ENCODE results near the gene GRN.

GRCh38 chr17:44338702-44339101 lies 6.4 kb upstream of the GRN start:
- TF ChIP-seq, protein P1, sequence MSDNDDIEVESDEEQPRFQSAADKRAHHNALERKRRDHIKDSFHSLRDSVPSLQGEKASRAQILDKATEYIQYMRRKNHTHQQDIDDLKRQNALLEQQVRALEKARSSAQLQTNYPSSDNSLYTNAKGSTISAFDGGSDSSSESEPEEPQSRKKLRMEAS (IDR thresholded peaks at IDR 0.05), result no peak
- TF ChIP-seq JUN (IDR thresholded peaks at IDR 0.05), result no peak
- no peak for TF ChIP-seq EP300 (IDR thresholded peaks at IDR 0.05)
- no peak for TF ChIP-seq NR3C1 (IDR thresholded peaks at IDR 0.05)
- TF ChIP-seq, protein P2, sequence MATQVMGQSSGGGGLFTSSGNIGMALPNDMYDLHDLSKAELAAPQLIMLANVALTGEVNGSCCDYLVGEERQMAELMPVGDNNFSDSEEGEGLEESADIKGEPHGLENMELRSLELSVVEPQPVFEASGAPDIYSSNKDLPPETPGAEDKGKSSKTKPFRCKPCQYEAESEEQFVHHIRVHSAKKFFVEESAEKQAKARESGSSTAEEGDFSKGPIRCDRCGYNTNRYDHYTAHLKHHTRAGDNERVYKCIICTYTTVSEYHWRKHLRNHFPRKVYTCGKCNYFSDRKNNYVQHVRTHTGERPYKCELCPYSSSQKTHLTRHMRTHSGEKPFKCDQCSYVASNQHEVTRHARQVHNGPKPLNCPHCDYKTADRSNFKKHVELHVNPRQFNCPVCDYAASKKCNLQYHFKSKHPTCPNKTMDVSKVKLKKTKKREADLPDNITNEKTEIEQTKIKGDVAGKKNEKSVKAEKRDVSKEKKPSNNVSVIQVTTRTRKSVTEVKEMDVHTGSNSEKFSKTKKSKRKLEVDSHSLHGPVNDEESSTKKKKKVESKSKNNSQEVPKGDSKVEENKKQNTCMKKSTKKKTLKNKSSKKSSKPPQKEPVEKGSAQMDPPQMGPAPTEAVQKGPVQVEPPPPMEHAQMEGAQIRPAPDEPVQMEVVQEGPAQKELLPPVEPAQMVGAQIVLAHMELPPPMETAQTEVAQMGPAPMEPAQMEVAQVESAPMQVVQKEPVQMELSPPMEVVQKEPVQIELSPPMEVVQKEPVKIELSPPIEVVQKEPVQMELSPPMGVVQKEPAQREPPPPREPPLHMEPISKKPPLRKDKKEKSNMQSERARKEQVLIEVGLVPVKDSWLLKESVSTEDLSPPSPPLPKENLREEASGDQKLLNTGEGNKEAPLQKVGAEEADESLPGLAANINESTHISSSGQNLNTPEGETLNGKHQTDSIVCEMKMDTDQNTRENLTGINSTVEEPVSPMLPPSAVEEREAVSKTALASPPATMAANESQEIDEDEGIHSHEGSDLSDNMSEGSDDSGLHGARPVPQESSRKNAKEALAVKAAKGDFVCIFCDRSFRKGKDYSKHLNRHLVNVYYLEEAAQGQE (IDR thresholded peaks at IDR 0.05), result no peak
- TF ChIP-seq, protein P3, sequence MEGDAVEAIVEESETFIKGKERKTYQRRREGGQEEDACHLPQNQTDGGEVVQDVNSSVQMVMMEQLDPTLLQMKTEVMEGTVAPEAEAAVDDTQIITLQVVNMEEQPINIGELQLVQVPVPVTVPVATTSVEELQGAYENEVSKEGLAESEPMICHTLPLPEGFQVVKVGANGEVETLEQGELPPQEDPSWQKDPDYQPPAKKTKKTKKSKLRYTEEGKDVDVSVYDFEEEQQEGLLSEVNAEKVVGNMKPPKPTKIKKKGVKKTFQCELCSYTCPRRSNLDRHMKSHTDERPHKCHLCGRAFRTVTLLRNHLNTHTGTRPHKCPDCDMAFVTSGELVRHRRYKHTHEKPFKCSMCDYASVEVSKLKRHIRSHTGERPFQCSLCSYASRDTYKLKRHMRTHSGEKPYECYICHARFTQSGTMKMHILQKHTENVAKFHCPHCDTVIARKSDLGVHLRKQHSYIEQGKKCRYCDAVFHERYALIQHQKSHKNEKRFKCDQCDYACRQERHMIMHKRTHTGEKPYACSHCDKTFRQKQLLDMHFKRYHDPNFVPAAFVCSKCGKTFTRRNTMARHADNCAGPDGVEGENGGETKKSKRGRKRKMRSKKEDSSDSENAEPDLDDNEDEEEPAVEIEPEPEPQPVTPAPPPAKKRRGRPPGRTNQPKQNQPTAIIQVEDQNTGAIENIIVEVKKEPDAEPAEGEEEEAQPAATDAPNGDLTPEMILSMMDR (IDR thresholded peaks at IDR 0.05), result no peak
- TF ChIP-seq, protein P4, sequence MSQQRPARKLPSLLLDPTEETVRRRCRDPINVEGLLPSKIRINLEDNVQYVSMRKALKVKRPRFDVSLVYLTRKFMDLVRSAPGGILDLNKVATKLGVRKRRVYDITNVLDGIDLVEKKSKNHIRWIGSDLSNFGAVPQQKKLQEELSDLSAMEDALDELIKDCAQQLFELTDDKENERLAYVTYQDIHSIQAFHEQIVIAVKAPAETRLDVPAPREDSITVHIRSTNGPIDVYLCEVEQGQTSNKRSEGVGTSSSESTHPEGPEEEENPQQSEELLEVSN (IDR thresholded peaks at IDR 0.05; ENCODE audit: borderline replicate concordance, low read depth), result no peak
- TF ChIP-seq, protein P5, sequence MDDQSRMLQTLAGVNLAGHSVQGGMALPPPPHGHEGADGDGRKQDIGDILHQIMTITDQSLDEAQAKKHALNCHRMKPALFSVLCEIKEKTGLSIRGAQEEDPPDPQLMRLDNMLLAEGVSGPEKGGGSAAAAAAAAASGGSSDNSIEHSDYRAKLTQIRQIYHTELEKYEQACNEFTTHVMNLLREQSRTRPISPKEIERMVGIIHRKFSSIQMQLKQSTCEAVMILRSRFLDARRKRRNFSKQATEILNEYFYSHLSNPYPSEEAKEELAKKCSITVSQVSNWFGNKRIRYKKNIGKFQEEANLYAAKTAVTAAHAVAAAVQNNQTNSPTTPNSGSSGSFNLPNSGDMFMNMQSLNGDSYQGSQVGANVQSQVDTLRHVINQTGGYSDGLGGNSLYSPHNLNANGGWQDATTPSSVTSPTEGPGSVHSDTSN (IDR thresholded peaks at IDR 0.05), result no peak
- TF ChIP-seq RAD21 (conservative IDR thresholded peaks at IDR 0.05 in 1 of 2, IDR thresholded peaks at IDR 0.05 in 1 of 2), result no peak
- TF ChIP-seq SMC3 (IDR thresholded peaks at IDR 0.05), result no peak
- TF ChIP-seq EHF (CRISPR knock-in tag; IDR thresholded peaks at IDR 0.05), result no peak
- TF ChIP-seq KDM1A (IDR thresholded peaks at IDR 0.05; ENCODE audit: low read depth), result no peak
- no peak for TF ChIP-seq ESRRA (IDR thresholded peaks at IDR 0.05; ENCODE audit: borderline replicate concordance, low read length)
- TF ChIP-seq HMGXB4 (CRISPR knock-in tag; IDR thresholded peaks at IDR 0.05; ENCODE audit: borderline replicate concordance), result no peak

Data from A549 (cell line).